Stimulated activated CD4-positive, alpha-beta T cell treated with anti-CD3 and anti-CD28 coated beads, Interleukin-1b, Interleukin-23, amount 100 ng/mL, for 24 hours (primary cell): ENCODE results near the gene GSK3A.

Source experiments
- DNase-seq, 4 experiments: peaks; one replicate each; pipeline ENCODE4 v3.0.0-alpha.2; 2020; ENCODE audit warnings: low read depth in 4 of 4, low spot score in 1 of 4

Gene GSK3A

GRCh38 chr19:42242512-42243409 is at the start of gene GSK3A:
Gene GSK3A, minus strand, starts transcription at chr19:42242602. Its CDS starts 137 bp downstream, at chr19:42242465.
- DNase-seq: peak; percentile 82 to 93 (median 90)

GRCh38 chr19:42291435-42291810 is 49.0 kb upstream of the GSK3A start:
- DNase-seq: no peak

GRCh38 chr19:42290523-42291434 is 48.4 kb upstream of the GSK3A start:
- no peak for DNase-seq

DNA sequence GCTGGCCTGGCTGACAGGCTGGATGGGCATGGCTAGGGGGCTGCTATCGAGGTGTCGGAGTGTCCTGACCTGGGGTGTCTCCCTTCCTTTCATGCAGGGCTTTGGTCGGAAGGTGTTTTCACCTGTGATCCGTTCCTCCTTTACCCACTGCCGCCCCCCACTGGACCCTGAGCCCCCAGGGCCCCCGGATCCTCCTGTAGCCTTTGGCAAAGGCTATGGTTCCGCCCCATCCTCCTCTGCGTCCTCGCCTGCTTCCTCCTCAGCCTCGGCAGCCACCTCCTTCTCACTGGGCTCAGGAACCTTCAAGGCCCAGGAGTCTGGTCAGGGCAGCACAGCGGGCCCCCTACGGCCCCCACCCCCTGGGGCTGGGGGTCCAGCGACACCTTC is 47.7 kb upstream of the GSK3A start:
- no peak for DNase-seq

- no peak for DNase-seq
Measured at GRCh38 chr19:42289556-42290041, 47.2 kb upstream of the GSK3A start.

- DNase-seq: no peak
Measured at GRCh38 chr19:42288881-42289555, 46.6 kb upstream of the GSK3A start.

DNA sequence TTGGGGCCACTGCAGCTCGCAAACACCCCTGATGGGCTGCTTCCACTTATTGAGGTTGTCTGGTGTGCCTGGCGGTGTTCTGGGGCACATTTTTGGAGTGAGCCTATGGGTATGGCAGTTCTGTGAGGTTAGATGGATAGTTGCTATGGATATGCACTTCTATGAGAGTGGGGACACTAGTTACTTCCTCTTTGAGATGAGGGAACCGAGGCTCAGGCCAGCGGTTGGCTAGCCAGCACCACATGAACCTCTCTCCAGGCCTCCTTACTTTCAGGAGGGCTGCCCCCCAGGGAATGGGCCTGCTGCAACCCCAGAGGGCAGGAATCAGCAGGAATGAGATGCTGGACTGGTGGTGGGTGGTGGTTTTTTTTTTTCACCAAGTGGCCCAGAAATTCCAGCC is 46.0 kb upstream of the GSK3A start:
- no peak for DNase-seq

DNA sequence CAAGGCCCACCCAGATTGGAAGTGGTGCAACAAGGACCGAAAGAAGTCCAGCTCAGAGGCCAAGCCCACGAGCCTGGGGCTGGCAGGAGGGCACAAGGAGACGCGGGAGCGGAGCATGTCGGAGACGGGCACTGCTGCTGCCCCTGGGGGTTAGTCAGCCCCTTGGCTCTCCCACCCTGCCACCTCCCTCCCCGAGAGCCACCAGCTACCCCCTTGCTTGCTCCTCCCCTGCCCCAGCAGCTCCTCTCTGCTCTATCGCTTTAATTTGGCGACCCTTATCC is 45.4 kb upstream of the GSK3A start:
- DNase-seq: no peak

- no peak for DNase-seq
Measured at GRCh38 chr19:42287017-42287826, 44.8 kb upstream of the GSK3A start.

DNA sequence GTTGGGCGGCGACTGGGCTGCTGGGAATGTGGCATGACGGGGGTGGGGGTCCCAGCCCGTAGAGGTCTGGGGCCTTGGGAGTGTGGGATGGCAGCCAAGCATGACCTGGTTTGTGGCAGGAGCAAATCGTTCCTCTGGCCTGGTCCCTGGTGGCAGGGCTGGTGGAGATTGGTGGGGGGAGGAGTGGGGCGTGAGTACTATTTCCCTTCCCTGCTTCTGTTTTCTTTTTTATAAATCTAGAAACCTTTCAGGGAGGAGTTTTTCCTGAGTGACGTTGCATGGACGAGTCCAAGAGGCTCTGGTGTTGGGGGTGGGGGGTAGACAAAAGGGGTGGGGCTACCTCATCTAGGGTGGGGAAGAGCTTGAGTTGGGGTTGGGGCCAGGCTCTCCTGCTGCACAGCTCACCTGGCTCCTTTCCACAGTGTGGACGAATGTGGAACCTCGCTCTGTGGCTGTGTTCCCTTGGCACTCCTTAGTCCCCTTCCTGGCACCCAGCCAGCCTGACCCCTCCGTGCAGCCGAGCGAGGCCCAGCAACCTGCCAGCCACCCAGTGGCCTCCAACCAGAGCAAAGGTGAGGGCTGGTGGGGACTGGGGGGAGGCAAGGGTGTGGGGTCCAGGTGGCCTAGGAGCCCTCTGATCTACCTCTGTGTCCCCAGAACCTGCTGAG is 44.1 kb upstream of the GSK3A start:
- DNase-seq: no peak

DNA sequence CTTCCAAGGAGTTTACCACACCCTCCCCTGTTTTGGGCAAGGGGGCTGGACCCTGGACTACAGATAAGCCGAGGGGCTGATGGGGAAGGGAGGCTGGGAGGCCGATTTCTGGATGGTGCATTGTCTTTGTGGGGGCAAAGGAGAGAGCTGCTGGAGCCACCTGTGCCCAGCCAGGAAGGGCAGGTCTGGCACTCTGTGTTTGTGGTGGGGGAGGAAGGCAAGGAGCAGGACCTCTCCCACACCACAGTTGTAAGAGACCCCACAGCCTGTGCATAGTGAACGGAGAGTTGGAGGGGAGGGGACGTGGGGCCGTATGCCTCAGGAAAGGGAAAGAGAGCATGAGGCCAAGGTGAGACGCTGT is 43.6 kb upstream of the GSK3A start:
- DNase-seq: no peak

GRCh38 chr19:42285541-42285941 is 43.1 kb upstream of the GSK3A start:
- DNase-seq: no peak

DNA sequence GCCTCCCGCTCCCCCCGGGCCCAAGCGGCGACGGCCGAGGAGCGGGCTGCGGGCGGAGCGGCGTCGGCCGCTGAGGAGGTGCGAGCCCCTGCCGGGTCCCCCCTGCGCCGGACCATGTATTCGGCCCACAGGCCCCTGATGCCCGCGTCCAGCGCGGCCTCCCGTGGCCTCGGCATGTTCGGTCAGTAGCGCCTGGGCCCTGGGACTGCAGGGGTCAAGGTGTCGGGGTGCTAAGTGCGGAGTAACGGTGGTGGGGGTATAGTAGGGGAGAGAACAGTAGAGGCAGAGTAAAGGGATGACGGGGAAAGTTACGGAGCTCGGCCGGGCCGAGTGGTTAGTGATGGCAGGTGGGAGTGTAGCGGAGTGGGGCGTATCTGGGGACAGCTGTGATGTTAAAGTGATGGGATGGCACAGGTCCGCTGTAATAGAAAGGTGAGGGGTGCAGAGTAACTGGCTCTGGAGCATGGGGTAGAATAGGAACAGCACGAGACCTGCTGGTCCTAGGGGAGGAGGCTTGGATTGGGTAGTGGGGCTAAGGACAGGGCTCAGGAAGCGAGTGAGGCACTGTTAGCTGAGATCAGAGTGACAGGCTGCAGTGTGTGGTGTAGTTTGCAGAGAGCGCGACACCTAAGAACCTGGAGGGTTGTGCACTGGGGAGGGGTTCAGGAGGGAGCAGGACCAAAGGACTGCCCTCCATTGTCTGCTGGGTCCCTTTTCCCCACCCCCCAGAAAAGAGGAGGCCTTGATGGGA is 42.4 kb upstream of the GSK3A start:
- no peak for DNase-seq

GRCh38 chr19:42284066-42284501 is 41.7 kb upstream of the GSK3A start:
- peak in 2 of 4 experiments; percentile 72 to 81 for DNase-seq

DNA sequence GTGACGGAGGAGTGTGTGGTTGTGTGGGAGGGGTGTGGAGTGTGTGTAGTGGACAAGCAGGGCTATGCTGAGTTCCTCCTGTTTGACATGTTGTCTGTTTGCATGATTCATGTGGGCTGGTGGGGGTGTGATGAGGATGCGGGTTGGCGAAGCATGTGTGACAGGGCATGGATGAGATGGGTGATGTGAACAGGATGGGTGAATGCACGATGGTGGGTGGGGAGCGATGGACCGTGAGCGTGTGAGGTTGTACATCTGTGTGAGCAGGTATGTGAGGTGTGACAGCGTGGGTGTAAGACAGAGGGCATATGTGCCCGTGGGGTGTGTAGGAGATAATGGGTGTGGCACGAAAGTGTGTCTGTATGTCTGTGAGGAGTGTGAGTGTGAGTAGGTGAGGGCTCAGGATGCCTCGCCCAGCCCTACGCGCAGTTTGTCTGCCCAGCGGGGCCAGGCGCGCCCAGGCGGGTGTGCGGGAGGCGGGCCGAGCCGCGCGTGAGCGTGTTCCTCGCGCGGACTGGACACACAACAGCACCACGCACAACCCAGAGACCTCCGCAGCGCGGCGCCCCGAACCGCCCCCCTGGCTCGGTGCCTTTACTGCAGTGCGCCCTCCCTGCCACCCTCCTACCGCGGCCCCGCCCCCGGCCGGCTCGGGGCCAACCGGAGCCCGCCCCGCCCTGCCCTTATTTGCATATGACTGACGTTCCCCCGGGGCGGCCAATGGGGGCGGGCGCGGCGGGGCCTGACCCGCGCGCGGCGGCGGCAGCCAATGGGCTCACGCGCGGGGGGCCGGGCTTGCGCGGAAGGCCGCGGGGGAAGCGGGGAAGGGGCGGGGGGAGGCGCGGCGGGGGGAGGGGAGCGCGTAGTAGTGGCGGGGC is 41.0 kb upstream of the GSK3A start:
- DNase-seq: peak; percentile 87 to 95 (median 92)

GRCh38 chr19:42282819-42283187 is 40.4 kb upstream of the GSK3A start:
- no peak for DNase-seq

GRCh38 chr19:42281827-42282762 is 39.7 kb upstream of the GSK3A start:
- no peak for DNase-seq
